ENCODE data around the gene IMP4.
A peak's percentile ranks its signal among the peaks of the same experiment; 100 is the strongest.

The IMP4 gene

GRCh38 chr2:130345611-130346010, 2.9 kb downstream of the IMP4 start:
- Mint-ChIP-seq H3K4me1 (peaks cover 33% of the 10 kb centered on the region), H3K27me3 (no peaks in the 10 kb centered on the region), H3K9me3 (no peaks in the 10 kb centered on the region), H3K4me3 (no peak overlapping the region), H3K27ac (no peak overlapping the region), H3K36me3 (peaks cover 57% of the 10 kb centered on the region)
- ATAC-seq, result no peak

GRCh38 chr2:130346041-130346740, 3.5 kb downstream of the IMP4 start:
- H3K36me3 Mint-ChIP-seq, result peaks cover 55% of the 10 kb centered on the region
- H3K27ac Mint-ChIP-seq, result no peak overlapping the region
- peaks cover 31% of the 10 kb centered on the region for H3K4me1 Mint-ChIP-seq
- H3K4me3 Mint-ChIP-seq, result no peak overlapping the region
- H3K9me3 Mint-ChIP-seq, result no peaks in the 10 kb centered on the region
- ATAC-seq, result no peak
- no peaks in the 10 kb centered on the region for H3K27me3 Mint-ChIP-seq

GRCh38 chr2:130346741-130347066, 4.0 kb downstream of the IMP4 start:
- no peak for ATAC-seq
- Mint-ChIP-seq H3K36me3 (peaks cover 52% of the 10 kb centered on the region), H3K4me1 (peaks cover 30% of the 10 kb centered on the region), H3K4me3 (no peak overlapping the region), H3K9me3 (no peaks in the 10 kb centered on the region), H3K27me3 (no peaks in the 10 kb centered on the region), H3K27ac (no peak overlapping the region)

DNA sequence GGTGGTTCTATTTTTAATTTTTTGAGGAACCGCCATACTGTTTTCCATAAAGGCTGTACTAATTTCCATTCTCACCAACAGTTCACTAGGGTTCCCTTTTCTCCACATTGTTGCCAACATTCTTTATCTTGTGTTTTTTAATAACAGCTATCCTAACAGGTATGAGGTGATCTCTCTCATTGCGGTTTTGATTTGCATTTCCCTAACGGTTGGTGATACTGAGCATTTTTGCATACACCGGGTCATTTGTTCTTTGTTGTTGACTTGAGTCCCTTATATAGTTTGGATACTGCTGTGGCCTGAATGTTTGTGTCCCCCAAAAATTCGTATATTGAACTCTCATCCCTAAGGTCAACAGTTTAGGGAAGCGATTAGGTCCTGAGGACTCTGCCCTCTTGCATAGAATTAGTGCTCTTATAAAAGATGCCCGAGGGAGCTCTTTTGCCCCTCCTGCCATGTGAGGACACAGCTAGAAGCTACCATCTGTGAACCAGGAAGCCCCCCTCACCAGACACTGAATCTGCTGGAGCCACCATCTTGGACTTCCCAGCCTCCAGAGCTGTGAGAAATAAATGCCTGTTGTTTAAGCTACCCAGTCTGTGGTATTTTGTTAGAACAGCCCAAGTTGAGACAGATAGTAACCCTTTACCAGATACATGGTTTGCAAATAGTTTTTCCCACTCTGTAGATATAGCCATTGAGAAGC, 4.7 kb downstream of the IMP4 start:
- no peak for ATAC-seq
- peaks cover 52% of the 10 kb centered on the region for H3K36me3 Mint-ChIP-seq
- no peaks in the 10 kb centered on the region for H3K27me3 Mint-ChIP-seq
- H3K27ac Mint-ChIP-seq, result no peak overlapping the region
- no peaks in the 10 kb centered on the region for H3K9me3 Mint-ChIP-seq
- H3K4me3 Mint-ChIP-seq, result no peak overlapping the region
- peaks cover 32% of the 10 kb centered on the region for H3K4me1 Mint-ChIP-seq

GRCh38 chr2:130349174-130349573, 6.5 kb downstream of the IMP4 start:
- Mint-ChIP-seq H3K4me1 (peaks cover 40% of the 10 kb centered on the region), H3K27ac (no peak overlapping the region), H3K36me3 (peaks cover 52% of the 10 kb centered on the region)

DNA sequence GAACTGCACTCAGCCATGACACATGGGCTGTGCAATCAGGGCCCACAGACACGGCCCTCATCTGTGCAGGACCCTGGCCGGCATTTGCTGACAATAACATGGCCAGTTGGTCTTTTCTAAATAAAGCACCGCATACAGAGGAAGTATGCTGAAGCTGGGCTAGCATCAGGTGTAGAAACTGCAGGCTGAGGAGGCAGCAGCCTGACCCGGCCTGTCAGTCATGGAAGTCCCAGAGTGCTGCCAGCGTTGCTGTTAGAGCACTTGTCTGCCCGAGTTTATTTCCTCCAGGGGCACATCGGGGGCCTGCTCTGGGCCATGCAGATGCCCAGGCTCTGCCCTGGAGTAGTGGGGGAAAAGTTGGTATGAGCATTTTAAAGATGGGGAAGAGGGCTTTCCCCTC, 9.0 kb downstream of the IMP4 start:
- peak overlapping the region; percentile 56 for H3K27ac Mint-ChIP-seq
- H3K4me1 Mint-ChIP-seq, result peaks cover 39% of the 10 kb centered on the region
- ATAC-seq, result no peak
- peaks cover 30% of the 10 kb centered on the region for H3K36me3 Mint-ChIP-seq
- H3K4me3 Mint-ChIP-seq, result no peak overlapping the region
- H3K9me3 Mint-ChIP-seq, result no peaks in the 10 kb centered on the region
- no peaks in the 10 kb centered on the region for H3K27me3 Mint-ChIP-seq

More at GRCh38 chr2:130349174-130349573, 6.5 kb downstream of the IMP4 start:
- Mint-ChIP-seq H3K27me3 (no peaks in the 10 kb centered on the region), H3K9me3 (no peaks in the 10 kb centered on the region), H3K4me3 (no peak overlapping the region)
- no peak for ATAC-seq

DNA sequence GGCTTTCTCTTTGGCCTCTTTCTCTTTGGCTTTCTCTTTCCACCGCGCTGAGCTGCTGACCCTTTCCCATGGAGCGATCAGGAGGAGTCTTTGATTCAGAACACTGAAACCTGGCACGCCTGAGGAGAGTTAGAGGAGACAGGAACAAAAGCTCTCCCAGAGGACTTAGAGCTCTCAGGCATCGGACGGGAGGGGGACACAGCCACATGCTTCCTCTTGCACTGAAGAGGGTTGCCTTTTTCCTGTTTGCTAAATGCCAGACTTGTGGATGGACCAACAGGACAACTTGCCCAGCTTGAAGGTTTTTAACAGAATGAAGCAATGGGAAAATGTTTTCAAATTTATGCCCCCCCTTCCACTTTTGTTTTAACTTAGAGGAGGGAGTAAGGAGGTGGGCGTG, 9.5 kb downstream of the IMP4 start:
- H3K27me3 Mint-ChIP-seq, result no peaks in the 10 kb centered on the region
- peaks cover 25% of the 10 kb centered on the region for H3K36me3 Mint-ChIP-seq
- peaks cover 34% of the 10 kb centered on the region for H3K4me1 Mint-ChIP-seq
- H3K9me3 Mint-ChIP-seq, result no peaks in the 10 kb centered on the region
- H3K27ac Mint-ChIP-seq, result peak overlapping the region; percentile 56
- no peak for ATAC-seq
- H3K4me3 Mint-ChIP-seq, result no peak overlapping the region

DNA sequence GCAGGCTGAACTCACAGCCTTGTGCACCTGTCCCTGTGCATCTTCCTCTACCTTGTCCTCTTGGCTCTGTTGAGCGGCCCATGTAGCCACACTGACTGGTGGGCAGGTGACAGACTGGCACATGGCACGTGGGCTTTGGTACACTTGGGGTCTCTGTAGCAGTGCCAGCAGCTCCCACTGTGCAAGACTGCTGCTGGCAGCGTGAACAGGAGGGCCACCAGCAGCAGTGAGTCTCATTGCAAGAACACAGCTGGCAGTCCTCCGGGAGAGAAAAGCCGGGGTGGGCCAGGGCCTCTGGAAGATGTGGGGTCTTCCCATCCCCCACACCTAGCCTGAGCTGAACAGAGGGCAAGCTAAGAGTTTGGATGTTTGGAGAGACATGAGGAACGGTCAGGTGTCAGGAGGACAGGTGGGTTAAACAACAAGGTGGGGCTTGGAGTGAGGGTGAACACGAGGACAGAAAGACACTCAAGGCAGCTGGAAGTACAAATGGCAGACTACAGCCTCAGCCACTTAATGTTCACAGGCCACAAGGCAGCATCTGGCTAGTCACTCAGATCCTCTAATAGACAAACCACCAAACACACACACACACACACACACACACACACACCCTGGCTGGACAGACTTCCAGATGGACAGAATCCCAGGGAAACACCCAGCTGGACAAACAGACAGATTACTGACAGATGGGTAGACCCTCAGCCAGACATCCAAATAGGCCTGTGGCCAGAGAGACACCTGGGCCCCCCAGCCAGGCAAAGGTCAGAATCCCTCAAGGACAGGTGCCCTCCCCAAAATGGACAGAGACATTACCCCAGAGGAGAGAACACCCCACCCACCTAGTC, 10.8 kb downstream of the IMP4 start:
- Mint-ChIP-seq H3K27ac (no peak overlapping the region), H3K27me3 (no peaks in the 10 kb centered on the region), H3K36me3 (peaks cover 12% of the 10 kb centered on the region), H3K4me1 (peaks cover 27% of the 10 kb centered on the region), H3K4me3 (no peak overlapping the region), H3K9me3 (no peaks in the 10 kb centered on the region)
- no peak for ATAC-seq

DNA sequence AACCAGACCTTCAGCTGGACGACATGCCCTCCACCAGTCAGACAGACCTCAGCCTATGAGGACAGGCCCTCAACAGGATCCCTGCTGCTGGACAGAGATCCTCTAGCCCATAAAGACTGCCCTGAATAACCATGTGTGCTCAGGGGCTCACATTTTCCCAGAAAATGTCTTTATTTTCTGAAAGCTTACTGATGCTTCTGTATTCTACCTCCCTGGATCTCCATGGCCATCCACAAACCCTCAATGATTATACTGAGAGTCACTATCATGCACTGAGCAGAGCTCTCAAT, 11.4 kb downstream of the IMP4 start:
- Mint-ChIP-seq H3K27ac (no peak overlapping the region), H3K36me3 (peaks cover 6% of the 10 kb centered on the region), H3K4me3 (no peak overlapping the region), H3K27me3 (no peaks in the 10 kb centered on the region), H3K9me3 (no peaks in the 10 kb centered on the region), H3K4me1 (peaks cover 27% of the 10 kb centered on the region)
- ATAC-seq, result no peak

- H3K27ac Mint-ChIP-seq, result no peak overlapping the region
Observed at GRCh38 chr2:130355172-130355577, 12.5 kb downstream of the IMP4 start.

DNA sequence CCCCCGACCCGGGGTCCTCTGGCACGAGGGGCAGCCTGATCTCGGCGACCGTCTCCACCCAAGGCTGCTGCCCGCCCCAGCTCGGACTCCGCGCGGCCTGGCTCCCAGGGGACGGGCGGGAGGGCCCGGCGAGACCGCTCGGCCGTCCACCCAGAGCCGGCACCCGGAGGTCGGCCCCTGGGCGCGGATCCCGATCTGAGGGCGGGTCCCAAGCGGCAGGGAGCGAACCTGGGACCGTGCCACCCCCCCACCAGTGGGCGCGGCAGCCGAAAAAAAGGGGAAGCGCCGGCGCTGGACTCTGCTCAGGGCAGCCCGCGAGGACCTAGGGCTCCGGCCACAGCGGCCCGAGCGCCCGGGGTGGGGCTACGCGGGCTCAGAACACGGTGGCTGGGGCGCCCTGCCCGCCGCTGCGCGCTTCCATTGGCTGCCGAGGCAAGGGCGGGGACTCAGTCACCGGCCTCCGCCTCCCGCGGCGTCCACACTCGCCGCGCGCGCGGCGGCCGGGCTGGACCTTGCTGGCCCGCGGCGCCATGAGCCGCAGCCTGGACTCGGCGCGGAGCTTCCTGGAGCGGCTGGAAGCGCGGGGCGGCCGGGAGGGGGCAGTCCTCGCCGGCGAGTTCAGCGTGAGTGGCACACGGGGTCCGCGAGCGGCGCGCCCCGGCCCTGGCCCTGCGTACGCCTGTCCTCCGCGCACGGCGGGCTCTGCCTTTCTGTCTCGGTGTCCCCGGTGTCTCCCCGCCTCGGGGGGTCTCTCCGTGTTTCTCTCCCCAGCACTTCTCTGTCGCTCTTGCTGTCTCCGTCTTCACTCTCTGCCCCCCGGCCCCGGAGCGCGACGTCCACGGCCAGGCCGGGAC, 13.1 kb downstream of the IMP4 start, which contains the start of gene PTPN18:
PTPN18 (plus strand) TSS at position 479 of the 854 bp plus-strand sequence; CDS start at position 531, 52 bp downstream.
- H3K4me1 Mint-ChIP-seq, result peaks cover 27% of the 10 kb centered on the region
- H3K36me3 Mint-ChIP-seq, result peaks cover 10% of the 10 kb centered on the region
- H3K4me3 Mint-ChIP-seq, result peak within 1 kb of the TSS; percentile 79
- H3K27me3 Mint-ChIP-seq, result no peaks in the 10 kb centered on the region
- H3K27ac Mint-ChIP-seq, result no peak within 1 kb of the TSS
- peaks cover 7% of the 10 kb centered on the region for H3K9me3 Mint-ChIP-seq
- peak; percentile 95 for ATAC-seq

More at GRCh38 chr2:130355172-130355577, 12.5 kb downstream of the IMP4 start:
- H3K4me1 Mint-ChIP-seq, result peaks cover 27% of the 10 kb centered on the region
- ATAC-seq, result peak; percentile 2
- peaks cover 4% of the 10 kb centered on the region for H3K9me3 Mint-ChIP-seq
- peak overlapping the region; percentile 77 for H3K4me3 Mint-ChIP-seq
- peaks cover 5% of the 10 kb centered on the region for H3K36me3 Mint-ChIP-seq
- H3K27me3 Mint-ChIP-seq, result no peaks in the 10 kb centered on the region

- Mint-ChIP-seq H3K9me3 (peaks cover 7% of the 10 kb centered on the region), H3K27ac (no peak overlapping the region), H3K4me1 (peaks cover 13% of the 10 kb centered on the region), H3K27me3 (no peaks in the 10 kb centered on the region), H3K36me3 (peaks cover 10% of the 10 kb centered on the region), H3K4me3 (no peak overlapping the region)
- ATAC-seq, result no peak
Observed at GRCh38 chr2:130357864-130358263, 15.2 kb downstream of the IMP4 start.

DNA sequence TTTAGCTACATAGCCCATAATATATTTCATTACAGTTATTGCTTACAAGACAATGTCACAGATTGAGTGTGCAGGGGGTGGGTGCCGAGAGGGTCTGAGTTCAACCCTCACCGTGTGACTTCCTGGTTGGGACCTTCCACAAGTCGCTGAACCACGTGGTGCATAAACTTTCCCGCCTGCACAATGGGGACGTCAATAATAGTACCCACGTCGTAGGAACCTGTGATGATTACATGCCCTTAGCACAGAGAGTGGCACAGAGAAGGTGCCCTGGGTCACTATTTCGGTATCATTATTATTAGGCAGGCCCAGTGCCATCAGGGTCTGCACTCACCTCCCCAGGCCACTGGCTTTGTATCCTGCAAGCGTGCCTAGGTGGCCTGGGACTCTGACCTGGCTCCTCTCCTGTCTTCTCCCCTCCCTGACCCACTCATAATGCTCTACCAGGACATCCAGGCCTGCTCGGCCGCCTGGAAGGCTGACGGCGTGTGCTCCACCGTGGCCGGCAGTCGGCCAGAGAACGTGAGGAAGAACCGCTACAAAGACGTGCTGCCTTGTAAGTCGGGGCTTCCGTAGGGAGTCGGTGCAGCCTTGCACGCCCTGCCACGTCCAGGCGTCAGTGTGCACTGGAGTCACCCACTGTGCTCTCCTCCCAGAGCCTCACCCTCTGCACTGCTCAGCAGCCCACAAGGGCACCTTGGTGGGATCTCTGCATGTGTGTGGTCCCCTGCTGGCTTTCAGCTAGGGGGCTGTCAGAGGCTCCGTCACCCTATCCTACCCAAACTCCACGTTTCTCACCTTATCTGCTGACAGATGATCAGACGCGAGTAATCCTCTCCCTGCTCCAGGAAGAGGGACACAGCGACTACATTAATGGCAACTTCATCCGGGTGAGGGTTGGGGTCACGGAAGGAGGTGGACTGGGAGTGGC, 16.0 kb downstream of the IMP4 start:
- Mint-ChIP-seq H3K36me3 (peaks cover 10% of the 10 kb centered on the region), H3K27me3 (no peaks in the 10 kb centered on the region), H3K27ac (no peak overlapping the region), H3K4me1 (peaks cover 8% of the 10 kb centered on the region), H3K4me3 (no peak overlapping the region), H3K9me3 (peaks cover 7% of the 10 kb centered on the region)
- no peak for ATAC-seq

GRCh38 chr2:130359466-130359865, 16.8 kb downstream of the IMP4 start:
- peaks cover 10% of the 10 kb centered on the region for H3K36me3 Mint-ChIP-seq
- peaks cover 7% of the 10 kb centered on the region for H3K9me3 Mint-ChIP-seq
- no peak for ATAC-seq
- peaks cover 8% of the 10 kb centered on the region for H3K4me1 Mint-ChIP-seq
- H3K27me3 Mint-ChIP-seq, result no peaks in the 10 kb centered on the region
- no peak overlapping the region for H3K27ac Mint-ChIP-seq
- H3K4me3 Mint-ChIP-seq, result no peak overlapping the region

Measured in stimulated activated memory B cell treated with anti-CD40 and anti-IgM and Interleukin-4, amounts not matched to agents 10 μg/mL and 1 μg/mL and 100 μg/mL, for 72 hours (primary cell).